Neural crest cell (in vitro differentiated cells): ENCODE measurements around the gene ANKFY1. TPM values are rescaled to one million over a fixed set of nuclear protein-coding genes. Genes with fewer than 3 reads are reported as not detected.
"Not testable (repeated sequence)": the region's sequence is repeated elsewhere in the genome, so short reads cannot be mapped to it uniquely, and the experiment has no call there.

Experiments used
- DNase-seq: peaks from one replicate; pipeline ENCODE4 v3.0.0; 2021; ENCODE audit warnings: low read depth, mixed read lengths, low spot score
- H3K27ac Mint-ChIP-seq: one replicate; pipeline ENCODE4 v1.8.0; 2021; ENCODE audit warnings: mild to moderate bottlenecking, mixed read lengths; ENCODE audit not compliant: unreplicated experiment
- H3K27me3 Mint-ChIP-seq: 2 replicates; pipeline ENCODE4 v1.8.0; 2021; ENCODE audit warnings: low read depth, mild to moderate bottlenecking, mixed read lengths
- H3K36me3 Mint-ChIP-seq: 2 replicates; pipeline ENCODE4 v1.8.0; 2021; ENCODE audit warnings: low read depth, mild to moderate bottlenecking, mixed read lengths
- H3K4me1 Mint-ChIP-seq: 2 replicates; pipeline ENCODE4 v1.8.0; 2021; ENCODE audit warnings: mixed read lengths
- H3K4me3 Mint-ChIP-seq: one replicate; pipeline ENCODE4 v1.8.0; 2021; ENCODE audit warnings: mild to moderate bottlenecking, mixed read lengths
- H3K9me3 Mint-ChIP-seq: 2 replicates; pipeline ENCODE4 v1.8.0; 2021; ENCODE audit warnings: mixed read lengths
- total RNA-seq: library from RNA; stranded (reverse); gene quantifications from 2 replicates; pipeline ENCODE4 v1.2.1, GENCODE V29; 2021
- TF ChIP-seq, protein P1 (sequence below): fragments of 200-600 bp; sonication (generic); conservative IDR thresholded peaks from 2 replicates; pipeline ENCODE4 v1.5.0; 2021; ENCODE audit warnings: antibody characterized with exemption, mild to moderate bottlenecking

ANKFY1 gene
- total RNA-seq, 1 donor from 2014 or later = 73.5 TPM

- Mint-ChIP-seq H3K27ac (peak overlapping the region; percentile 7), H3K4me3 (no peak overlapping the region), H3K4me1 (peaks cover 9% of the 10 kb centered on the region), H3K9me3 (no peaks in the 10 kb centered on the region), H3K27me3 (no peaks in the 10 kb centered on the region), H3K36me3 (peaks cover 3% of the 10 kb centered on the region)
- TF ChIP-seq, protein P1, sequence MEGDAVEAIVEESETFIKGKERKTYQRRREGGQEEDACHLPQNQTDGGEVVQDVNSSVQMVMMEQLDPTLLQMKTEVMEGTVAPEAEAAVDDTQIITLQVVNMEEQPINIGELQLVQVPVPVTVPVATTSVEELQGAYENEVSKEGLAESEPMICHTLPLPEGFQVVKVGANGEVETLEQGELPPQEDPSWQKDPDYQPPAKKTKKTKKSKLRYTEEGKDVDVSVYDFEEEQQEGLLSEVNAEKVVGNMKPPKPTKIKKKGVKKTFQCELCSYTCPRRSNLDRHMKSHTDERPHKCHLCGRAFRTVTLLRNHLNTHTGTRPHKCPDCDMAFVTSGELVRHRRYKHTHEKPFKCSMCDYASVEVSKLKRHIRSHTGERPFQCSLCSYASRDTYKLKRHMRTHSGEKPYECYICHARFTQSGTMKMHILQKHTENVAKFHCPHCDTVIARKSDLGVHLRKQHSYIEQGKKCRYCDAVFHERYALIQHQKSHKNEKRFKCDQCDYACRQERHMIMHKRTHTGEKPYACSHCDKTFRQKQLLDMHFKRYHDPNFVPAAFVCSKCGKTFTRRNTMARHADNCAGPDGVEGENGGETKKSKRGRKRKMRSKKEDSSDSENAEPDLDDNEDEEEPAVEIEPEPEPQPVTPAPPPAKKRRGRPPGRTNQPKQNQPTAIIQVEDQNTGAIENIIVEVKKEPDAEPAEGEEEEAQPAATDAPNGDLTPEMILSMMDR = no peak
- DNase-seq = no peak
These were observed 68.5 kb downstream of the ANKFY1 start for GRCh38 chr17:4195306-4195705.

DNA sequence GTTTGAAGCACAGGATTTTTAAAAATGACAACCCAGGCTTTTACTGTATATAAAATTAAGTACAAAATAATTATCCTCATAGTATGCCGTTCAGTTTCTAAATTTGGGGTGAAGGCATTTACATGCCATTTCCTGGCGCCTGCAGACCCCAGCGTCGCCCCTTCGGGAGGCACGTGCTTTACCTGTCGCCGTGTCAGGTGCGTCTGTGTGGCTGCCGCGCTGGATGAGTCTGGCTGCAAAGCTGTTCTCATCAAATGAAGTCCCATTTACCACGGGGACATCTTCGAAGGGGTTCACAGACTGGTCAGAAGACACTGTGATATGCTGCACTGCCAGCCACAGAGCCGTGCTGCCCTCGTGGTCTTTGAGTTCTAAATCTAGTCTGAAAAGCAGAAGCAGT, 69.0 kb downstream of the ANKFY1 start:
- Mint-ChIP-seq H3K9me3 (no peaks in the 10 kb centered on the region), H3K36me3 (peaks cover 3% of the 10 kb centered on the region), H3K4me1 (peaks cover 9% of the 10 kb centered on the region), H3K27me3 (no peaks in the 10 kb centered on the region), H3K4me3 (no peak overlapping the region), H3K27ac (no peak overlapping the region)
- TF ChIP-seq, protein P1 = no peak
- DNase-seq = no peak

- not testable (repeated sequence) for H3K27ac Mint-ChIP-seq, H3K27me3 Mint-ChIP-seq, H3K36me3 Mint-ChIP-seq, DNase-seq, H3K4me3 Mint-ChIP-seq, H3K4me1 Mint-ChIP-seq, H3K9me3 Mint-ChIP-seq
These were observed 73.0 kb downstream of the ANKFY1 start for GRCh38 chr17:4190791-4191190.

DNA sequence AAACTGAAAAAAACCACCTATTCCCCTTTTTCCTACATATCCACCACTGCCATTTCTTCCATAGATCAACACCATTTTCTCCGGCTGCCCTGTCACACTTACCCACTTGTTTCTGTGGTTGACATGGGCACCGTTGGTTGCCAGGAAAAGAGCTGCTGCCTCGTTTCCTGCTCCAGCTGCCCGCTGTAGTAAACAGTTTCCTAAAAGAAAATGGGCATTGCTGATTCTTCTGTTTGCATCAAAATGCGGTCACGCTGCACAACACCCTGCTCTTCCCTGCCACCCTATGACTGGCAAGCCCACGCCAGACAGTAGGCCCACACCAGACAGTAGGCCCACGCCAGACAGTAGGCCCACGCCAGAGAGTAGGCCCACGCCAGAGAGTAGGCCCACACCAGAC, 74.5 kb downstream of the ANKFY1 start:
- peaks cover under 1% of the 10 kb centered on the region for H3K36me3 Mint-ChIP-seq
- no peak for DNase-seq
- no peaks in the 10 kb centered on the region for H3K27me3 Mint-ChIP-seq
- TF ChIP-seq, protein P1 = no peak
- H3K27ac Mint-ChIP-seq = no peak overlapping the region
- H3K9me3 Mint-ChIP-seq = no peaks in the 10 kb centered on the region
- H3K4me3 Mint-ChIP-seq = no peak overlapping the region
- no peaks in the 10 kb centered on the region for H3K4me1 Mint-ChIP-seq

- no peak for DNase-seq
- Mint-ChIP-seq H3K9me3 (no peaks in the 10 kb centered on the region), H3K27me3 (no peaks in the 10 kb centered on the region), H3K4me1 (no peaks in the 10 kb centered on the region), H3K27ac (no peak overlapping the region), H3K36me3 (peaks cover 5% of the 10 kb centered on the region), H3K4me3 (no peak overlapping the region)
- TF ChIP-seq, protein P1 = no peak
These were observed 75.7 kb downstream of the ANKFY1 start for GRCh38 chr17:4188076-4188475.

- Mint-ChIP-seq H3K4me3 (no peak overlapping the region), H3K36me3 (peaks cover 5% of the 10 kb centered on the region), H3K4me1 (no peaks in the 10 kb centered on the region), H3K27ac (no peak overlapping the region), H3K27me3 (no peaks in the 10 kb centered on the region), H3K9me3 (no peaks in the 10 kb centered on the region)
- no peak for DNase-seq
- TF ChIP-seq, protein P1 = no peak
These were observed 76.7 kb downstream of the ANKFY1 start for GRCh38 chr17:4187076-4187475.
